HepG2 (cell line): Measurements from ENCODE around the gene PLEKHN1. TPM values are rescaled to one million over a fixed set of nuclear protein-coding genes. Genes with fewer than 3 reads are reported as not detected.

Source experiments
- ATAC-seq: fragments of 200-7000 bp; cut with Tn5 transposase; 3 replicates; pipeline ENCODE4 v1.9.1; 2020; ENCODE audit warnings: mild to moderate bottlenecking, moderate library complexity
- BruUV-seq: library from RNA; stranded (reverse); fragments of 400-500 nt; replicated peaks from 2 replicates; lab custom pipeline; 2021; lab: Mats Ljungman, UMichigan
- CTCF ChIA-PET: fragments of 300-600 bp; formaldehyde crosslinking; extraction: SDS; loops from one replicate; lab custom pipeline; 2021; ENCODE audit warnings: low total read pairs, inconsistent platforms, low intra/inter-chr PET ratio; lab: Yijun Ruan, JAX
- POLR2A ChIA-PET: fragments of 350-600 bp; sonication (Branson Sonifier 250); formaldehyde crosslinking; loops from one replicate; lab custom pipeline; 2020; ENCODE audit warnings: antibody characterized with exemption, inconsistent platforms; lab: Yijun Ruan, JAX
- DNase-seq: peaks from one replicate; pipeline ENCODE4 v3.0.0-alpha.2; 2015; ENCODE audit warnings: low spot score
- FAIRE-seq: peaks from 3 replicates; lab custom pipeline; 2011; peaks lifted over from hg19 to GRCh38; lab: Jason Lieb, UNC
- H2AFZ ChIP-seq: one replicate; pipeline ENCODE4 v1.6.1; 2011; ENCODE audit warnings: low read length, inconsistent platforms
- H3K27ac ChIP-seq: fragments of 300-600 bp; 3 replicates; pipeline ENCODE4 v1.8.0; 2011; ENCODE audit warnings: mixed run types, mild to moderate bottlenecking, mixed read lengths, low read length, inconsistent platforms; ENCODE audit not compliant: insufficient read depth; ENCODE audit errors: extremely low read length
- H3K27me3 ChIP-seq, 2 experiments: fragments of 200-600 bp in 1 of 2; 2 replicates in 1 of 2; 3 replicates in 1 of 2; pipeline versions ENCODE4 v1.6.0 to v1.8.0; 2011; ENCODE audit warnings: low read length in 2 of 2, mild to moderate bottlenecking in 2 of 2, moderate library complexity in 2 of 2, inconsistent platforms in 1 of 2; ENCODE audit not compliant: insufficient read depth in 2 of 2, control insufficient read depth in 1 of 2
- H3K36me3 ChIP-seq, 2 experiments: fragments of 200-600 bp in 1 of 2; replicated peaks in 1 of 2; 2 replicates in 1 of 2; 3 replicates in 1 of 2; pipeline versions ENCODE4 v1.5.1 to v1.8.0; 2011; ENCODE audit warnings: low read length in 2 of 2, inconsistent platforms in 1 of 2; ENCODE audit not compliant: insufficient read depth in 2 of 2, control insufficient read depth in 1 of 2
- H3K4me1 ChIP-seq: 2 replicates; pipeline ENCODE4 v1.5.1; 2012; ENCODE audit warnings: low read length, inconsistent platforms; ENCODE audit not compliant: insufficient read depth
- H3K4me2 ChIP-seq: 2 replicates; pipeline ENCODE4 v1.6.0; 2011; ENCODE audit warnings: low read depth, low read length, inconsistent platforms
- H3K4me3 ChIP-seq, 3 experiments: fragments of 200-600 bp in 1 of 3; sonication (generic), shearing (Covaris generic) in 1 of 3; replicated peaks in 1 of 3; 2 replicates each; pipeline ENCODE4 v1.5.1; 2011 to 2016; ENCODE audit warnings: low read length in 3 of 3, inconsistent platforms in 2 of 3, low read depth in 2 of 3, mild to moderate bottlenecking in 2 of 3, control low read depth in 1 of 3, mixed read lengths in 1 of 3; ENCODE audit not compliant: insufficient read depth in 1 of 3
- H3K79me2 ChIP-seq: one replicate; pipeline ENCODE4 v1.6.1; 2011; ENCODE audit warnings: low read length, inconsistent platforms; ENCODE audit not compliant: insufficient read depth
- H3K9ac ChIP-seq: 2 replicates; pipeline ENCODE4 v1.6.0; 2011; ENCODE audit warnings: mild to moderate bottlenecking, low read depth, low read length, inconsistent platforms; ENCODE audit not compliant: insufficient read depth
- H3K9me3 ChIP-seq: 2 replicates; pipeline ENCODE4 v1.5.1; 2012; ENCODE audit warnings: mild to moderate bottlenecking, low read length
- H4K20me1 ChIP-seq: 2 replicates; pipeline ENCODE4 v1.6.0; 2011; ENCODE audit warnings: inconsistent platforms, mild to moderate bottlenecking, low read length, moderate library complexity; ENCODE audit not compliant: insufficient read depth
- AGO2 ChIP-seq: fragments of 200-400 bp; formaldehyde crosslinking; optimal IDR thresholded peaks from 2 replicates; pipeline ENCODE3; 2017; ENCODE audit warnings: mild to moderate bottlenecking, low read depth, low read length, moderate library complexity
- DNMT3B ChIP-seq: conservative IDR thresholded peaks from 2 replicates; pipeline ENCODE4 v1.6.1; 2016; ENCODE audit warnings: missing biosample characterization, control low read depth
- EP300 ChIP-seq, 3 experiments: sonication (generic) in 1 of 3; formaldehyde crosslinking in 1 of 3; IDR thresholded peaks; 2 replicates each; pipeline versions ENCODE4 v1.5.1 to v1.6.1; 2011 to 2020; ENCODE audit warnings: low read depth in 2 of 3, low read length in 2 of 3, borderline replicate concordance in 1 of 3, improper control_type of control experiment in 1 of 3, mild to moderate bottlenecking in 1 of 3, missing genetic modification reagents in 1 of 3, moderate library complexity in 1 of 3
- HNF4A ChIP-seq: sonication (generic); formaldehyde crosslinking; IDR thresholded peaks from 2 replicates; pipeline ENCODE4 v1.4.0; 2020; ENCODE audit warnings: missing genetic modification reagents
- KAT8 ChIP-seq: IDR thresholded peaks from 2 replicates; pipeline ENCODE4 v1.6.1; 2016; ENCODE audit warnings: missing genetic modification reagents, missing compliant biosample characterization
- RBFOX2 ChIP-seq: fragments of 200-400 bp; formaldehyde crosslinking; IDR thresholded peaks from 2 replicates; pipeline ENCODE4 v1.6.1; 2017; ENCODE audit warnings: low read depth, mild to moderate bottlenecking, low read length
- SRSF1 ChIP-seq: fragments of 200-400 bp; formaldehyde crosslinking; optimal IDR thresholded peaks from 2 replicates; pipeline ENCODE3; 2017; ENCODE audit warnings: mild to moderate bottlenecking, low read depth, low read length, moderate library complexity
- TCF7L2 ChIP-seq: IDR thresholded peaks from 2 replicates; pipeline ENCODE4 v1.6.1; 2011; ENCODE audit warnings: mild to moderate bottlenecking, low read depth, low read length, moderate library complexity
- ZKSCAN8 ChIP-seq: IDR thresholded peaks from 2 replicates; pipeline ENCODE4 v1.6.1; 2016; ENCODE audit warnings: borderline replicate concordance, missing genetic modification reagents, missing compliant biosample characterization
- ZNF205 ChIP-seq: IDR thresholded peaks from 2 replicates; pipeline ENCODE4 v1.6.1; 2018; ENCODE audit warnings: missing biosample characterization, missing genetic modification reagents
- ZNF225 ChIP-seq: sonication (generic); formaldehyde crosslinking; IDR thresholded peaks from 2 replicates; pipeline ENCODE4 v1.4.0; 2020; ENCODE audit warnings: mild to moderate bottlenecking, missing genetic modification reagents
- WGBS: methylation state at CpG from one replicate; pipeline ENCODE4 v1.1.6; 2017; ENCODE audit warnings: low lambda C conversion rate; 5-methylcytosine and 5-hydroxymethylcytosine counted together
- in situ Hi-C: cut with HindIII; loops from 2 replicates; pipeline ENCODE4 v1.10.0; 2017; ENCODE audit warnings: low pct_unique_long_range_greater_than_20kb; ENCODE audit not compliant: extremely low pct_ligation_motif_present
- intact Hi-C: fragments of 100-400 bp; cut with micrococcal nuclease; formaldehyde crosslinking; loops from one replicate; pipeline ENCODE4 v1.10.0; 2022; ENCODE audit not compliant: unreplicated experiment
- polyA plus RNA-seq, 8 experiments: library from polyadenylated mRNA; depleted of rRNA in 3 of 8; stranded (reverse) in 7 of 8; unstranded in 1 of 8; fragments of >200 nt; fragmentation: Illumina TruSeq in 4 of 8; extraction: Trizol in 4 of 8; gene quantifications; 2 replicates each; pipeline versions ENCODE4 v1.2.1 to v1.2.3, GENCODE V29; 2011 to 2016; ENCODE audit warnings: low read depth in 4 of 8, missing spikeins in 1 of 8, mixed read lengths in 1 of 8; ENCODE audit not compliant: insufficient read depth in 1 of 8
- total RNA-seq, 5 experiments: library from RNA; depleted of rRNA; stranded (reverse); fragments of >200 nt; fragmentation: Illumina TruSeq; extraction: Trizol; gene quantifications; 2 replicates each; pipeline ENCODE4 v1.2.3, GENCODE V29; 2016; ENCODE audit warnings: low read depth in 1 of 5
- TF ChIP-seq, protein P1 (sequence below): IDR thresholded peaks from 2 replicates; pipeline ENCODE4 v1.6.1; 2018; ENCODE audit warnings: missing genetic modification reagents
- TF ChIP-seq, protein P2 (sequence below): sonication (generic); formaldehyde crosslinking; IDR thresholded peaks from 2 replicates; pipeline ENCODE4 v1.4.0; 2020; ENCODE audit warnings: missing genetic modification reagents, borderline replicate concordance

The PLEKHN1 gene
- total and polyA plus RNA-seq, 2 of the 13 experiments (the other 11 are each of a cell fraction or from before 2014, with no cell fraction given) = 0.42 to 0.58 TPM

DNA sequence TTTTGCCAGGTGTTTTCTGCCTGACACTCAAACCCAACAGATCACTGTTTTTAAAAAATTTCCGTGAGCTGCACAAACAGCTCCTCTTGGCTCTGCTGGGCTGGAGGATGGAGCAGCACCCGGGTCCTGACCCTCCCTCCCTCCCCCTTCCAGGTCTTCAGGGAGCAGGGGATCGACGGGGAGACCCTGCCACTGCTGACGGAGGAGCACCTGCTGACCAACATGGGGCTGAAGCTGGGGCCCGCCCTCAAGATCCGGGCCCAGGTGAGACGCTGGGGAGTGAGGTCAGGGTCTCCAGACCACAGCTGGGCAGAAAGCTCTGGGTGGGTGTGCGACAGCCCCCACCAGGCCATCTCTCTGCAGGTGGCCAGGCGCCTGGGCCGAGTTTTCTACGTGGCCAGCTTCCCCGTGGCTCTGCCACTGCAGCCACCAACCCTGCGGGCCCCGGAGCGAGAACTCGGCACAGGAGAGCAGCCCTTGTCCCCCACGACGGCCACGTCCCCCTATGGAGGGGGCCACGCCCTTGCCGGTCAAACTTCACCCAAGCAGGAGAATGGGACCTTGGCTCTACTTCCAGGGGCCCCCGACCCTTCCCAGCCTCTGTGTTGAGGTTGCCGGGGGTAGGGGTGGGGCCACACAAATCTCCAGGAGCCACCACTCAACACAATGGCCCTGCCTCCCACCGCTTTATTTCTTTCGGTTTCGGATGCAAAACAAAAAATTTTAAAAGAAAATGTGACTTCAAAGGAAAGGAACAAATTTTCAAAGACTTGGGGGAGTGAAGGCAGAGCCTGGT is 22.5 kb upstream of the PLEKHN1 start:
- Histone ChIP-seq H3K27ac (no peak overlapping the region), H3K36me3 (peaks cover 13 to 30% of the 10 kb centered on the region in 2 experiments; a peak in 4 of 5 replicates)
- no peak for DNase-seq
- CTCF ChIA-PET = no interaction called here
- BruUV-seq = no TSS peak
- no peak for TF ChIP-seq HNF4A (CRISPR knock-in tag)
- TF ChIP-seq EP300 (IDR thresholded peaks at IDR 0.05; ENCODE audit: low read depth in 2 of 2, low read length in 2 of 2) = no peak
- TF ChIP-seq EP300 (CRISPR knock-in tag; IDR thresholded peaks at IDR 0.05; ENCODE audit: borderline replicate concordance) = no peak
- peak; percentile 34; the same call in 1 of the 2 replicates for TF ChIP-seq RBFOX2
- peak; percentile 30 for TF ChIP-seq AGO2
- TF ChIP-seq KAT8 (CRISPR knock-in tag) = no peak
- no peak for TF ChIP-seq DNMT3B (CRISPR knock-in tag)
- no peak for TF ChIP-seq ZNF205
- TF ChIP-seq, protein P1, sequence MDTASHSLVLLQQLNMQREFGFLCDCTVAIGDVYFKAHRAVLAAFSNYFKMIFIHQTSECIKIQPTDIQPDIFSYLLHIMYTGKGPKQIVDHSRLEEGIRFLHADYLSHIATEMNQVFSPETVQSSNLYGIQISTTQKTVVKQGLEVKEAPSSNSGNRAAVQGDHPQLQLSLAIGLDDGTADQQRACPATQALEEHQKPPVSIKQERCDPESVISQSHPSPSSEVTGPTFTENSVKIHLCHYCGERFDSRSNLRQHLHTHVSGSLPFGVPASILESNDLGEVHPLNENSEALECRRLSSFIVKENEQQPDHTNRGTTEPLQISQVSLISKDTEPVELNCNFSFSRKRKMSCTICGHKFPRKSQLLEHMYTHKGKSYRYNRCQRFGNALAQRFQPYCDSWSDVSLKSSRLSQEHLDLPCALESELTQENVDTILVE = no peak
- TF ChIP-seq TCF7L2 = no peak
- TF ChIP-seq, protein P2, sequence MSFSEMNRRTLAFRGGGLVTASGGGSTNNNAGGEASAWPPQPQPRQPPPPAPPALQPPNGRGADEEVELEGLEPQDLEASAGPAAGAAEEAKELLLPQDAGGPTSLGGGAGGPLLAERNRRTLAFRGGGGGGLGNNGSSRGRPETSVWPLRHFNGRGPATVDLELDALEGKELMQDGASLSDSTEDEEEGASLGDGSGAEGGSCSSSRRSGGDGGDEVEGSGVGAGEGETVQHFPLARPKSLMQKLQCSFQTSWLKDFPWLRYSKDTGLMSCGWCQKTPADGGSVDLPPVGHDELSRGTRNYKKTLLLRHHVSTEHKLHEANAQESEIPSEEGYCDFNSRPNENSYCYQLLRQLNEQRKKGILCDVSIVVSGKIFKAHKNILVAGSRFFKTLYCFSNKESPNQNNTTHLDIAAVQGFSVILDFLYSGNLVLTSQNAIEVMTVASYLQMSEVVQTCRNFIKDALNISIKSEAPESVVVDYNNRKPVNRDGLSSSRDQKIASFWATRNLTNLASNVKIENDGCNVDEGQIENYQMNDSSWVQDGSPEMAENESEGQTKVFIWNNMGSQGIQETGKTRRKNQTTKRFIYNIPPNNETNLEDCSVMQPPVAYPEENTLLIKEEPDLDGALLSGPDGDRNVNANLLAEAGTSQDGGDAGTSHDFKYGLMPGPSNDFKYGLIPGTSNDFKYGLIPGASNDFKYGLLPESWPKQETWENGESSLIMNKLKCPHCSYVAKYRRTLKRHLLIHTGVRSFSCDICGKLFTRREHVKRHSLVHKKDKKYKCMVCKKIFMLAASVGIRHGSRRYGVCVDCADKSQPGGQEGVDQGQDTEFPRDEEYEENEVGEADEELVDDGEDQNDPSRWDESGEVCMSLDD (CRISPR knock-in tag) = no peak
- TF ChIP-seq ZNF225 (CRISPR knock-in tag) = no peak
- TF ChIP-seq ZKSCAN8 (CRISPR knock-in tag) = no peak
- no peak for TF ChIP-seq SRSF1
- TF ChIP-seq, all 625 proteins: peak for 2
- H3K4me1 ChIP-seq = peaks cover 25% of the 10 kb centered on the region
- H3K4me3 ChIP-seq = no peak overlapping the region
- 0 out of 2 replicates have a peak, but pooled peaks cover 5% of the 10 kb centered on the region for H4K20me1 ChIP-seq
- POLR2A ChIA-PET = interaction anchor here (0.9 kb wide), 1 partner anchor 23 kb away, joined by 3 read pairs; the partner anchor contains the start of gene PLEKHN1
- intact Hi-C loops (no loop called here), in situ Hi-C loops (no loop called here)
- no peaks in the 10 kb centered on the region for H3K79me2 ChIP-seq
- peaks cover 11 to 24% of the 10 kb centered on the region in 2 experiments for H3K27me3 ChIP-seq
- H3K9ac ChIP-seq = no peak overlapping the region
- WGBS = 86% methylated on average over 7 of the region's 27 CpGs
- no peak for FAIRE-seq
- H3K9me3 ChIP-seq = no peaks in the 10 kb centered on the region
- no peak overlapping the region for H3K4me2 ChIP-seq
- ATAC-seq = no peak
- H2AFZ ChIP-seq = no peak overlapping the region
